ENCODE measurements around the gene CTR9.

DNA sequence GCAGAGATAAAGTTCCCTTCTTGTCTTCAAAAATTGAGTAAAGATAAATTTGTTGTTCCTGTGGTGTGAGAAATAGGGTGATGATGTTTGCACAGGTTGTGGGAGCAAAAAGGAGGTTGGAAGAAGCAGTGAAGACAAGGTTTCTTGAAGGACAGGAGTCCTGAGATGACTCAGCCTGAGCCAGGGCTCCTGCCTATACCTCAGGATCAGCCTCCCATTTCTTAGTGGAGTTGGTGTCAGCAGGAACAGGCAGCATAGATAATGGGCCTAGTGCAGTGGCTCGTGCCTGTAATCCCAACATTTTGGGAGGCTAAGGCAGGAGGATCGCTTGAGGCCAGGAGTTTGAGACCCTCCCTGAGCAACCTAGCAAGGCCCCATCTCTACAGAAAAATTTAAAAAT, 29.0 kb downstream of the CTR9 start:
- TF ChIP-seq ZNF23 (CRISPR knock-in tag; IDR thresholded peaks at IDR 0.05) (no peak), CSDE1 (IDR thresholded peaks at IDR 0.05) (no peak), HDAC3 (IDR thresholded peaks at IDR 0.05; ENCODE audit: borderline replicate concordance, partially characterized antibody) (no peak), GTF2F1 (IDR thresholded peaks at IDR 0.05; ENCODE audit: low read depth, low read length) (no peak), SMC3 (conservative IDR thresholded peaks at IDR 0.05; ENCODE audit: insufficient read depth, low read depth, low read length) (no peak), ZNF239 (CRISPR knock-in tag; IDR thresholded peaks at IDR 0.05) (no peak), TARDBP (IDR thresholded peaks at IDR 0.05) (no peak), ZNF75A (CRISPR knock-in tag; IDR thresholded peaks at IDR 0.05) (no peak), NRF1 (conservative IDR thresholded peaks at IDR 0.05 in 1 of 2, IDR thresholded peaks at IDR 0.05 in 1 of 2) (no peak), YBX1 (IDR thresholded peaks at IDR 0.05) (no peak)
- TF ChIP-seq, protein P1, sequence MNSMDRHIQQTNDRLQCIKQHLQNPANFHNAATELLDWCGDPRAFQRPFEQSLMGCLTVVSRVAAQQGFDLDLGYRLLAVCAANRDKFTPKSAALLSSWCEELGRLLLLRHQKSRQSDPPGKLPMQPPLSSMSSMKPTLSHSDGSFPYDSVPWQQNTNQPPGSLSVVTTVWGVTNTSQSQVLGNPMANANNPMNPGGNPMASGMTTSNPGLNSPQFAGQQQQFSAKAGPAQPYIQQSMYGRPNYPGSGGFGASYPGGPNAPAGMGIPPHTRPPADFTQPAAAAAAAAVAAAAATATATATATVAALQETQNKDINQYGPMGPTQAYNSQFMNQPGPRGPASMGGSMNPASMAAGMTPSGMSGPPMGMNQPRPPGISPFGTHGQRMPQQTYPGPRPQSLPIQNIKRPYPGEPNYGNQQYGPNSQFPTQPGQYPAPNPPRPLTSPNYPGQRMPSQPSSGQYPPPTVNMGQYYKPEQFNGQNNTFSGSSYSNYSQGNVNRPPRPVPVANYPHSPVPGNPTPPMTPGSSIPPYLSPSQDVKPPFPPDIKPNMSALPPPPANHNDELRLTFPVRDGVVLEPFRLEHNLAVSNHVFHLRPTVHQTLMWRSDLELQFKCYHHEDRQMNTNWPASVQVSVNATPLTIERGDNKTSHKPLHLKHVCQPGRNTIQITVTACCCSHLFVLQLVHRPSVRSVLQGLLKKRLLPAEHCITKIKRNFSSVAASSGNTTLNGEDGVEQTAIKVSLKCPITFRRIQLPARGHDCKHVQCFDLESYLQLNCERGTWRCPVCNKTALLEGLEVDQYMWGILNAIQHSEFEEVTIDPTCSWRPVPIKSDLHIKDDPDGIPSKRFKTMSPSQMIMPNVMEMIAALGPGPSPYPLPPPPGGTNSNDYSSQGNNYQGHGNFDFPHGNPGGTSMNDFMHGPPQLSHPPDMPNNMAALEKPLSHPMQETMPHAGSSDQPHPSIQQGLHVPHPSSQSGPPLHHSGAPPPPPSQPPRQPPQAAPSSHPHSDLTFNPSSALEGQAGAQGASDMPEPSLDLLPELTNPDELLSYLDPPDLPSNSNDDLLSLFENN (IDR thresholded peaks at IDR 0.05; ENCODE audit: low read depth in 2 of 2, low read length in 2 of 2): no peak
- TF ChIP-seq, protein P2, sequence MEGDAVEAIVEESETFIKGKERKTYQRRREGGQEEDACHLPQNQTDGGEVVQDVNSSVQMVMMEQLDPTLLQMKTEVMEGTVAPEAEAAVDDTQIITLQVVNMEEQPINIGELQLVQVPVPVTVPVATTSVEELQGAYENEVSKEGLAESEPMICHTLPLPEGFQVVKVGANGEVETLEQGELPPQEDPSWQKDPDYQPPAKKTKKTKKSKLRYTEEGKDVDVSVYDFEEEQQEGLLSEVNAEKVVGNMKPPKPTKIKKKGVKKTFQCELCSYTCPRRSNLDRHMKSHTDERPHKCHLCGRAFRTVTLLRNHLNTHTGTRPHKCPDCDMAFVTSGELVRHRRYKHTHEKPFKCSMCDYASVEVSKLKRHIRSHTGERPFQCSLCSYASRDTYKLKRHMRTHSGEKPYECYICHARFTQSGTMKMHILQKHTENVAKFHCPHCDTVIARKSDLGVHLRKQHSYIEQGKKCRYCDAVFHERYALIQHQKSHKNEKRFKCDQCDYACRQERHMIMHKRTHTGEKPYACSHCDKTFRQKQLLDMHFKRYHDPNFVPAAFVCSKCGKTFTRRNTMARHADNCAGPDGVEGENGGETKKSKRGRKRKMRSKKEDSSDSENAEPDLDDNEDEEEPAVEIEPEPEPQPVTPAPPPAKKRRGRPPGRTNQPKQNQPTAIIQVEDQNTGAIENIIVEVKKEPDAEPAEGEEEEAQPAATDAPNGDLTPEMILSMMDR (IDR thresholded peaks at IDR 0.05 in 2 of 3, conservative IDR thresholded peaks at IDR 0.05 in 1 of 3; ENCODE audit: insufficient read depth in 2 of 3, low read depth in 1 of 3, low read length in 3 of 3): no peak
- TF ChIP-seq, protein P3, sequence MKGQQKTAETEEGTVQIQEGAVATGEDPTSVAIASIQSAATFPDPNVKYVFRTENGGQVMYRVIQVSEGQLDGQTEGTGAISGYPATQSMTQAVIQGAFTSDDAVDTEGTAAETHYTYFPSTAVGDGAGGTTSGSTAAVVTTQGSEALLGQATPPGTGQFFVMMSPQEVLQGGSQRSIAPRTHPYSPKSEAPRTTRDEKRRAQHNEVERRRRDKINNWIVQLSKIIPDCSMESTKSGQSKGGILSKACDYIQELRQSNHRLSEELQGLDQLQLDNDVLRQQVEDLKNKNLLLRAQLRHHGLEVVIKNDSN (CRISPR knock-in tag; IDR thresholded peaks at IDR 0.05): no peak
